Upper lobe of right lung (tissue), 1 donor: ENCODE data around the gene EIF2B1. TPM values are rescaled to one million over a fixed set of nuclear protein-coding genes. Genes with fewer than 3 reads are reported as not detected.
"Not testable (repeated sequence)": the region's sequence is repeated elsewhere in the genome, so short reads cannot be mapped to it uniquely, and the experiment has no call there.

Experiments used
- ATAC-seq: fragments of 200-7000 bp; cut with Tn5 transposase; one replicate; pipeline ENCODE4 v1.9.1; 2020; ENCODE audit warnings: mild to moderate bottlenecking, moderate library complexity
- DNase-seq: peaks from one replicate; pipeline ENCODE4 v3.0.0-alpha.2; 2020
- H3K27ac ChIP-seq: fragments of 200-600 bp; one replicate; pipeline ENCODE4 v1.8.0; 2022
- H3K27me3 ChIP-seq: fragments of 200-600 bp; one replicate; pipeline ENCODE4 v1.8.0; 2022; ENCODE audit warnings: mild to moderate bottlenecking
- H3K36me3 ChIP-seq: fragments of 200-600 bp; one replicate; pipeline ENCODE4 v1.8.0; 2022
- H3K4me1 ChIP-seq: fragments of 200-600 bp; one replicate; pipeline ENCODE4 v1.8.0; 2022
- H3K4me3 ChIP-seq: fragments of 200-600 bp; one replicate; pipeline ENCODE4 v1.8.0; 2022; ENCODE audit warnings: mild to moderate bottlenecking
- H3K9me3 ChIP-seq: fragments of 200-600 bp; one replicate; pipeline ENCODE4 v1.8.0; 2022
- CTCF ChIP-seq: fragments of 200-600 bp; IDR thresholded peaks from one replicate; pipeline ENCODE4 v1.8.0; 2022; ENCODE audit warnings: antibody characterized with exemption
- intact Hi-C: fragments of 100-400 bp; cut with DNase I; formaldehyde crosslinking; loops from one replicate; pipeline ENCODE4 v1.11.0; 2022
- total RNA-seq: library from RNA; stranded (reverse); fragmentation: NEBNext Ultra II Directional; extraction: Animal tissue kit (Norgen Biotek cat#: 25700); gene quantifications from one replicate; pipeline ENCODE4 v1.2.1, GENCODE V29; 2021
- donor health status: DM: no; HTN: yes; CAD: no; lungs with severe emphysema.

EIF2B1 gene
- total RNA-seq, 1 donor from 2014 or later, result 40.0 TPM

- no peak overlapping the region for H3K4me3 ChIP-seq
- H3K27ac ChIP-seq, result no peak overlapping the region
- H3K4me1 ChIP-seq, result peaks cover 3% of the 10 kb centered on the region
- intact Hi-C loops, result no loop called here
- H3K36me3 ChIP-seq, result peaks cover 67% of the 10 kb centered on the region
- no peaks in the 10 kb centered on the region for H3K9me3 ChIP-seq
- TF ChIP-seq CTCF, result no peak
- H3K27me3 ChIP-seq, result no peaks in the 10 kb centered on the region
- ATAC-seq (no peak), DNase-seq (no peak)
Observed at GRCh38 chr12:123597100-123597499, 36.4 kb downstream of the EIF2B1 start.

GRCh38 chr12:123595729-123596128 lies 37.8 kb downstream of the EIF2B1 start:
- Histone ChIP-seq H3K36me3 (peaks cover 81% of the 10 kb centered on the region), H3K9me3 (no peaks in the 10 kb centered on the region), H3K4me3 (no peak overlapping the region), H3K4me1 (peaks cover 9% of the 10 kb centered on the region), H3K27ac (no peak overlapping the region), H3K27me3 (no peaks in the 10 kb centered on the region)
- no peak for DNase-seq
- intact Hi-C loops, result no loop called here
- ATAC-seq, result peak; percentile 61
- no peak for TF ChIP-seq CTCF

- peaks cover 100% of the 10 kb centered on the region for H3K36me3 ChIP-seq
- H3K27ac ChIP-seq, result no peak overlapping the region
- no peak for DNase-seq
- intact Hi-C loops, result no loop called here
- H3K9me3 ChIP-seq, result no peaks in the 10 kb centered on the region
- no peak overlapping the region for H3K4me3 ChIP-seq
- H3K27me3 ChIP-seq, result no peaks in the 10 kb centered on the region
- no peak for TF ChIP-seq CTCF
- ATAC-seq, result no peak
- H3K4me1 ChIP-seq, result peaks cover 28% of the 10 kb centered on the region
Observed at GRCh38 chr12:123591702-123592481, 41.6 kb downstream of the EIF2B1 start.

GRCh38 chr12:123580772-123581171 lies 52.7 kb downstream of the EIF2B1 start:
- no peak for DNase-seq
- no peak for ATAC-seq
- Histone ChIP-seq H3K27me3 (no peaks in the 10 kb centered on the region), H3K27ac (no peak overlapping the region), H3K4me3 (no peak overlapping the region), H3K9me3 (no peaks in the 10 kb centered on the region), H3K4me1 (peaks cover 24% of the 10 kb centered on the region), H3K36me3 (no peaks in the 10 kb centered on the region)
- intact Hi-C loops, result no loop called here
- TF ChIP-seq CTCF, result no peak

GRCh38 chr12:123578829-123579228 lies 54.7 kb downstream of the EIF2B1 start:
- intact Hi-C loops, result not testable (repeated sequence)

GRCh38 chr12:123578243-123578642 lies 55.2 kb downstream of the EIF2B1 start:
- intact Hi-C loops, result no loop called here
- DNase-seq, result no peak

More at GRCh38 chr12:123578829-123579228, 54.7 kb downstream of the EIF2B1 start:
- not testable (repeated sequence) for H3K4me3 ChIP-seq, H3K36me3 ChIP-seq, ATAC-seq, H3K27ac ChIP-seq, H3K27me3 ChIP-seq, DNase-seq, H3K9me3 ChIP-seq
- peaks cover 16% of the 10 kb centered on the region for H3K4me1 ChIP-seq

More at GRCh38 chr12:123578243-123578642, 55.2 kb downstream of the EIF2B1 start:
- ATAC-seq, result no peak
- H3K27me3 ChIP-seq, result no peaks in the 10 kb centered on the region
- no peak overlapping the region for H3K27ac ChIP-seq
- no peaks in the 10 kb centered on the region for H3K9me3 ChIP-seq
- no peaks in the 10 kb centered on the region for H3K36me3 ChIP-seq
- no peak for TF ChIP-seq CTCF
- H3K4me3 ChIP-seq, result no peak overlapping the region
- H3K4me1 ChIP-seq, result peaks cover 14% of the 10 kb centered on the region
